Vagina (tissue), 2 donors: ENCODE data around the gene NFXL1. TPM values are rescaled to one million over a fixed set of nuclear protein-coding genes. Genes with fewer than 3 reads are reported as not detected.

Source experiments
- DNase-seq, 2 donors: peaks; one replicate each; pipeline ENCODE4 v3.0.0-alpha.2; 2017; ENCODE audit errors: extremely low spot score in 2 of 2
- H3K27ac ChIP-seq: fragments of 200-600 bp; sonication (generic); one replicate; pipeline ENCODE4 v1.5.1; 2019
- H3K27me3 ChIP-seq: fragments of 200-600 bp; sonication (generic); one replicate; pipeline ENCODE4 v1.5.1; 2019
- H3K36me3 ChIP-seq, 2 donors: fragments of 200-600 bp; sonication (generic); one replicate each; pipeline ENCODE4 v1.5.1; 2017 to 2019
- H3K4me1 ChIP-seq: fragments of 200-600 bp; sonication (generic); one replicate; pipeline ENCODE4 v1.5.1; 2019
- H3K4me3 ChIP-seq, 2 donors: fragments of 200-600 bp; sonication (generic); 1 replicate in 1 of 2; 2 replicates in 1 of 2; pipeline ENCODE4 v1.5.1; 2016 to 2019
- H3K9me3 ChIP-seq: fragments of 200-600 bp; sonication (generic); one replicate; pipeline ENCODE4 v1.5.1; 2019
- POLR2A ChIP-seq, 2 donors: fragments of 450-650 bp; IDR thresholded peaks; one replicate each; pipeline ENCODE4 v1.6.1; 2017; ENCODE audit warnings: antibody characterized with exemption in 2 of 2, mild to moderate bottlenecking in 2 of 2, moderate library complexity in 2 of 2
- POLR2AphosphoS5 ChIP-seq, 2 donors: sonication (generic); formaldehyde crosslinking; IDR thresholded peaks; one replicate each; pipeline ENCODE4 v1.9.0; 2017; ENCODE audit warnings: antibody characterized with exemption in 2 of 2, mild to moderate bottlenecking in 2 of 2, low read depth in 1 of 2; ENCODE audit not compliant: insufficient read depth in 1 of 2
- intact Hi-C: fragments of 100-400 bp; cut with DNase I; formaldehyde crosslinking; loops from one replicate; pipeline ENCODE4 v1.15.1; 2023
- total RNA-seq: library from RNA; depleted of rRNA; stranded (reverse); fragments of >200 nt; gene quantifications from one replicate; pipeline ENCODE4 v1.2.3, GENCODE V29; 2016
- TF ChIP-seq, protein P1 (sequence below), 3 experiments: fragments of 450-650 bp in 2 of 3; fragments of 200-600 bp in 1 of 3; sonication (generic) in 1 of 3; IDR thresholded peaks; one replicate each; pipeline ENCODE4 v1.5.1; 2017 to 2019; ENCODE audit warnings: antibody characterized with exemption in 3 of 3, mild to moderate bottlenecking in 2 of 3, moderate library complexity in 2 of 3

NFXL1 gene
- total RNA-seq, 1 donor from 2014 or later = 36.6 TPM

GRCh38 chr4:47839259-47839658, 75.1 kb downstream of the NFXL1 start:
- Histone ChIP-seq H3K4me3 (no peak overlapping the region), H3K4me1 (peaks cover 35% of the 10 kb centered on the region), H3K27me3 (no peaks in the 10 kb centered on the region), H3K9me3 (no peaks in the 10 kb centered on the region), H3K36me3 (peaks cover 0 to 5% of the 10 kb centered on the region in 2 donors), H3K27ac (no peak overlapping the region)
- TF ChIP-seq POLR2AphosphoS5 (IDR thresholded peaks at IDR 0.05; ENCODE audit: insufficient read depth in 1 of 2, low read depth in 1 of 2) = no peak
- TF ChIP-seq POLR2A (IDR thresholded peaks at IDR 0.05) = no peak
- TF ChIP-seq, protein P1, sequence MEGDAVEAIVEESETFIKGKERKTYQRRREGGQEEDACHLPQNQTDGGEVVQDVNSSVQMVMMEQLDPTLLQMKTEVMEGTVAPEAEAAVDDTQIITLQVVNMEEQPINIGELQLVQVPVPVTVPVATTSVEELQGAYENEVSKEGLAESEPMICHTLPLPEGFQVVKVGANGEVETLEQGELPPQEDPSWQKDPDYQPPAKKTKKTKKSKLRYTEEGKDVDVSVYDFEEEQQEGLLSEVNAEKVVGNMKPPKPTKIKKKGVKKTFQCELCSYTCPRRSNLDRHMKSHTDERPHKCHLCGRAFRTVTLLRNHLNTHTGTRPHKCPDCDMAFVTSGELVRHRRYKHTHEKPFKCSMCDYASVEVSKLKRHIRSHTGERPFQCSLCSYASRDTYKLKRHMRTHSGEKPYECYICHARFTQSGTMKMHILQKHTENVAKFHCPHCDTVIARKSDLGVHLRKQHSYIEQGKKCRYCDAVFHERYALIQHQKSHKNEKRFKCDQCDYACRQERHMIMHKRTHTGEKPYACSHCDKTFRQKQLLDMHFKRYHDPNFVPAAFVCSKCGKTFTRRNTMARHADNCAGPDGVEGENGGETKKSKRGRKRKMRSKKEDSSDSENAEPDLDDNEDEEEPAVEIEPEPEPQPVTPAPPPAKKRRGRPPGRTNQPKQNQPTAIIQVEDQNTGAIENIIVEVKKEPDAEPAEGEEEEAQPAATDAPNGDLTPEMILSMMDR (IDR thresholded peaks at IDR 0.05) = no peak
- DNase-seq = no peak
- intact Hi-C loops = no loop called here

- no peaks in the 10 kb centered on the region for H3K9me3 ChIP-seq
- H3K27me3 ChIP-seq = no peaks in the 10 kb centered on the region
- no peak overlapping the region for H3K4me3 ChIP-seq
- TF ChIP-seq POLR2AphosphoS5 (IDR thresholded peaks at IDR 0.05; ENCODE audit: insufficient read depth in 1 of 2, low read depth in 1 of 2) (no peak), POLR2A (IDR thresholded peaks at IDR 0.05) (no peak)
- TF ChIP-seq, protein P1 (IDR thresholded peaks at IDR 0.05) = no peak
- H3K27ac ChIP-seq = no peak overlapping the region
- intact Hi-C loops = no loop called here
- H3K4me1 ChIP-seq = peaks cover 35% of the 10 kb centered on the region
- DNase-seq = no peak
- H3K36me3 ChIP-seq = peaks cover 0 to 5% of the 10 kb centered on the region in 2 donors
Observed at GRCh38 chr4:47838445-47838844, 75.9 kb downstream of the NFXL1 start.

GRCh38 chr4:47837908-47838294, 76.5 kb downstream of the NFXL1 start, which contains the start of gene CORIN:
TSS of gene CORIN (minus strand) at chr4:47838067. CDS start at chr4:47837949, 118 bp downstream.
- TF ChIP-seq, protein P1 (IDR thresholded peaks at IDR 0.05) = no peak
- no peak for TF ChIP-seq POLR2A (IDR thresholded peaks at IDR 0.05)
- no peak for TF ChIP-seq POLR2AphosphoS5 (IDR thresholded peaks at IDR 0.05; ENCODE audit: insufficient read depth in 1 of 2, low read depth in 1 of 2)
- Histone ChIP-seq H3K4me1 (peaks cover 35% of the 10 kb centered on the region), H3K9me3 (no peaks in the 10 kb centered on the region), H3K27ac (peak within 1 kb of the TSS; percentile 64), H3K4me3 (peak within 1 kb of the TSS; percentile 58 to 80), H3K36me3 (peaks cover 0 to 4% of the 10 kb centered on the region in 2 donors), H3K27me3 (no peaks in the 10 kb centered on the region)
- no peak for DNase-seq
- intact Hi-C loops = no loop called here

DNA sequence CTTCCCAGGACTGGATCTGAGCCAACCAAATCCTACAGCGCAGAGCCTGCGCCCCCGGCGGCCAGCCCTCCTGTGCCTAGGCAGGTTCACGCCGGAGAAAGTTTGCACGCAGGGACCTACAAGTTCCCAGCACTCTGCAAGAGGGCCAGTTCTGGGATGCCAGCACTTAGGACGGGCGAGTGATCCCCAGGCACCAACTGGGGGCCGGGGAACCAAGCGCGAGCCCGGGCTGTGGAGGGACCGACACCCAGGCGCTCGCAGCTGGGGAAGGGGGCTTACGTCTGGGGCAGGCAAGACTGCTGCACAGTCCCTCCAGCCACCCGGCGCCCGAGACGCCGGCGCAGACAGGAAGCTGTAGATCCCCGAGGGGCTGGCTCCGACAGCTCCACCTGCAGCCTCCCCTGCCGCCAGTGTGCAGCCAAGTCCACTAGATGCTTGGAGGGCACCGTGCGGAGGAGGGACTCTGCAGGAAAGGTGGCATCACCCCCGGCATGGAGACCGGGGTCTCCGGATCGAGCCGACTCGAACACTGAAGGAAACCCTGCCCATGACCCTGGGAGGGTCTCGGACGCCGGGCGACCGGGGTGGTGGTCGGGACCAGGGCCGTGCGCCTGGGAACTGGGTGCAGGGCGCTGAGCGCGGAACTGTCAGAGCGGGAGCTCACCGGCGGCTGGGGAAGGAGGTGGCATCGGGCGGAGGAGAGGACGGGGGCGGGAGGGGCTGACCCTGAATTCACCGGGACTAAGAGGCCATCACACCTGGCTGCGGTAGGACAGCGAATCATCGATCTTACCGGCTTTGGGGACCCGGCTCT, 77.1 kb downstream of the NFXL1 start:
- intact Hi-C loops = no loop called here
- no peak for DNase-seq
- H3K4me3 ChIP-seq = peak overlapping the region; percentile 58 to 80
- peak overlapping the region; percentile 64 for H3K27ac ChIP-seq
- H3K4me1 ChIP-seq = peaks cover 35% of the 10 kb centered on the region
- no peaks in the 10 kb centered on the region for H3K27me3 ChIP-seq
- no peaks in the 10 kb centered on the region for H3K9me3 ChIP-seq
- no peaks in the 10 kb centered on the region for H3K36me3 ChIP-seq
- peak in 1 of 2 donors; percentile 20 for TF ChIP-seq POLR2AphosphoS5 (IDR thresholded peaks at IDR 0.05; ENCODE audit: insufficient read depth in 1 of 2, low read depth in 1 of 2)
- TF ChIP-seq, protein P1 (IDR thresholded peaks at IDR 0.05) = no peak
- TF ChIP-seq POLR2A (IDR thresholded peaks at IDR 0.05) = no peak

DNA sequence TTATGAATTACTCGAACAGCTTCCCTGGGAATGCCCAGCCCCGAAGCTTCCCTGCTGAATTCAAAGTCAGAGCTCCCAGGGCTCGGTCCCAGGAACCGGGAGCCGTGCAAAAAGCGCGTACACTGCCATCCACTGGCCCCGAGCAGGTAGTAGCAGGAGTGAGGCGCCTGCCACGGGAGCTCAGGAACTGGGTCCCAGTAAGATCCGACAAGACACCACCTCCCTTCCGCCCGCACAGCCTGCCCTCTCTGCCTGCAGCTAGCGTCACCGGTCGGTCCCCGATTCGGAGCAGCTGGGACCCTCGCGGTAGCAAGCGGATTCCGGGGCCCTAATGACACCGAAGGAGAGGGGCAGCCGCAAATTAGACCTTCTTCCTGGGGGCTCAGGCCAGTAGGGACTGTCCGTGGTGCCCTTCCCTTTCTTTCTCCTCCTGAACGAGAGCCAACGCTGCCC, 77.7 kb downstream of the NFXL1 start:
- H3K4me3 ChIP-seq = peak overlapping the region; percentile 58 to 80
- peak overlapping the region; percentile 64 for H3K27ac ChIP-seq

More for the DNA sequence above, 77.7 kb downstream of the NFXL1 start:
- no peaks in the 10 kb centered on the region for H3K27me3 ChIP-seq
- no peaks in the 10 kb centered on the region for H3K9me3 ChIP-seq
- intact Hi-C loops = no loop called here
- peak; percentile 21 to 28 for TF ChIP-seq POLR2AphosphoS5 (IDR thresholded peaks at IDR 0.05; ENCODE audit: insufficient read depth in 1 of 2, low read depth in 1 of 2)
- no peak for TF ChIP-seq POLR2A (IDR thresholded peaks at IDR 0.05)
- TF ChIP-seq, protein P1 (IDR thresholded peaks at IDR 0.05) = peak in 2 of 3 experiments; percentile 37 to 71
- no peaks in the 10 kb centered on the region for H3K36me3 ChIP-seq
- peaks cover 35% of the 10 kb centered on the region for H3K4me1 ChIP-seq
- DNase-seq = no peak
